ENCODE data around the gene CPEB3.
"Not testable (repeated sequence)": the region's sequence is repeated elsewhere in the genome, so short reads cannot be mapped to it uniquely, and the experiment has no call there.

The CPEB3 gene

GRCh38 chr10:92208157-92208720 lies 82.6 kb downstream of the CPEB3 start:
- peak; percentile 47 to 57 for DNase-seq

GRCh38 chr10:92207061-92207460 lies 83.8 kb downstream of the CPEB3 start:
- DNase-seq = no peak

- no peak for DNase-seq
Measured at GRCh38 chr10:92203919-92204623, 86.8 kb downstream of the CPEB3 start.

- peak; percentile 63 for DNase-seq
Measured at GRCh38 chr10:92202536-92202935, 88.3 kb downstream of the CPEB3 start.

- no peak for DNase-seq
Measured at GRCh38 chr10:92200564-92200963, 90.3 kb downstream of the CPEB3 start.

GRCh38 chr10:92187101-92187500 lies 103.8 kb downstream of the CPEB3 start:
- no peak for DNase-seq

- DNase-seq = no peak
Measured at GRCh38 chr10:92184977-92185376, 105.9 kb downstream of the CPEB3 start.

GRCh38 chr10:92183199-92183598 lies 107.7 kb downstream of the CPEB3 start:
- DNase-seq = no peak

GRCh38 chr10:92181575-92181974 lies 109.3 kb downstream of the CPEB3 start:
- DNase-seq = no peak

- DNase-seq = no peak
Measured at GRCh38 chr10:92180399-92180798, 110.5 kb downstream of the CPEB3 start.

- DNase-seq = no peak
Measured at GRCh38 chr10:92177546-92177945, 113.3 kb downstream of the CPEB3 start.

- no peak for DNase-seq
Measured at GRCh38 chr10:92175164-92175563, 115.7 kb downstream of the CPEB3 start.

GRCh38 chr10:92173996-92174395 lies 116.9 kb downstream of the CPEB3 start:
- no peak for DNase-seq

- DNase-seq = no peak
Measured at GRCh38 chr10:92164036-92164696, 126.7 kb downstream of the CPEB3 start.

GRCh38 chr10:92162541-92162940 lies 128.3 kb downstream of the CPEB3 start:
- no peak for DNase-seq

- no peak for DNase-seq
Measured at GRCh38 chr10:92156874-92157773, 133.8 kb downstream of the CPEB3 start.

GRCh38 chr10:92150823-92151222 lies 140.1 kb downstream of the CPEB3 start:
- DNase-seq = no peak

- DNase-seq = no peak
Measured at GRCh38 chr10:92149261-92149660, 141.6 kb downstream of the CPEB3 start.

- no peak for DNase-seq
Measured at GRCh38 chr10:92146781-92147180, 144.1 kb downstream of the CPEB3 start.

- DNase-seq = peak; percentile 52 to 56
Measured at GRCh38 chr10:92146107-92146506, 144.8 kb downstream of the CPEB3 start.

GRCh38 chr10:92142949-92143348 lies 147.9 kb downstream of the CPEB3 start:
- peak; percentile 38 to 49 for DNase-seq

GRCh38 chr10:92142512-92142911 lies 148.4 kb downstream of the CPEB3 start:
- DNase-seq = peak in 1 of 2 donors; percentile 9

- not testable (repeated sequence) for DNase-seq
Measured at GRCh38 chr10:92141147-92141546, 149.7 kb downstream of the CPEB3 start.
